ENCODE results near the gene IL36G.

The IL36G gene

DNA sequence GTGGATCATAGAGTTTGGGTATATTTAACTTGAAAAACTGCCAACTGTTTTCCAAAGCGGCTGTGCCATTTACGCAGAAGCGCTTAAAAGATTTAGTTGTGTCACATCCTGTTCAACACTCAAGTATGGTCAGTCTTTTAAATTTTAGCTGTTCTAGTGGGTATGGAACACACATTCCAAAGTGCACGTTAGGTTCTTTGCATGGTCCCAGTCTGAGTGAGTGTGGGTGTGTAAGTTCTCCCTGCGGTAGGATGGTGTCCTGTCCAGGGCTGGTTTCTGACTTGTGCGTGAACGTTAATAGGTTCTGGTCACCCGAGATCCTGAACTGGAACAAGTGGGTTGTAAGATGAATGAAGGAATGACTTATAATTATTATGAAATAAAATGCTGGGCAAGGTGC lies 28.4 kb upstream of the IL36G start:
- in situ Hi-C loops (cut with MboI; ENCODE audit: low sequenced_read_pairs, unreplicated experiment), result loop anchor here (5.0 to 10.0 kb wide), 2 partner anchors 197 to 325 kb away; no protein-coding TSS in a partner anchor

DNA sequence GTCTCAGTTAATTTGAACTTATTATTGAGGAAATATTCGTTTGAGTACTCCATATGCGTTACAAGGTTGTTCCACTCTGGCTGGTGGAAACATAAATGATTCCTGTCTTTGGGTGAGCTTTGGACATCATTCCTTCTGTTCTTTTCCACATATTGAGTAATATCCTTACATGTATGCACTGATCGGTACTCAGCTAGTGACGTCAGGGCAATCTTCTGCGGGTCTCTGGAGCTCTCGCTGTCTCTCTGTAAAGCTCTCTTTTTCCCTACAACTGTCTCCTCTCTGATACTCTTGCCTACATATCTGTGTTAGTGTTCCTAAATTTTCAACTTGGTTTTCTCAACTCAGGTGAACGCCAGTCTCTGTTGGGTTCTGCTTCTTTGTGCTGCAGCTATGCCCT lies 23.4 kb upstream of the IL36G start:
- TF ChIP-seq, protein P1, sequence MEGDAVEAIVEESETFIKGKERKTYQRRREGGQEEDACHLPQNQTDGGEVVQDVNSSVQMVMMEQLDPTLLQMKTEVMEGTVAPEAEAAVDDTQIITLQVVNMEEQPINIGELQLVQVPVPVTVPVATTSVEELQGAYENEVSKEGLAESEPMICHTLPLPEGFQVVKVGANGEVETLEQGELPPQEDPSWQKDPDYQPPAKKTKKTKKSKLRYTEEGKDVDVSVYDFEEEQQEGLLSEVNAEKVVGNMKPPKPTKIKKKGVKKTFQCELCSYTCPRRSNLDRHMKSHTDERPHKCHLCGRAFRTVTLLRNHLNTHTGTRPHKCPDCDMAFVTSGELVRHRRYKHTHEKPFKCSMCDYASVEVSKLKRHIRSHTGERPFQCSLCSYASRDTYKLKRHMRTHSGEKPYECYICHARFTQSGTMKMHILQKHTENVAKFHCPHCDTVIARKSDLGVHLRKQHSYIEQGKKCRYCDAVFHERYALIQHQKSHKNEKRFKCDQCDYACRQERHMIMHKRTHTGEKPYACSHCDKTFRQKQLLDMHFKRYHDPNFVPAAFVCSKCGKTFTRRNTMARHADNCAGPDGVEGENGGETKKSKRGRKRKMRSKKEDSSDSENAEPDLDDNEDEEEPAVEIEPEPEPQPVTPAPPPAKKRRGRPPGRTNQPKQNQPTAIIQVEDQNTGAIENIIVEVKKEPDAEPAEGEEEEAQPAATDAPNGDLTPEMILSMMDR (IDR thresholded peaks at IDR 0.05; ENCODE audit: borderline replicate concordance, control extremely low read depth, extremely low read depth, insufficient read depth, missing control alignments), result no peak
- in situ Hi-C loops (cut with MboI; ENCODE audit: low sequenced_read_pairs, unreplicated experiment), result no loop called here
- no peak for DNase-seq (ENCODE audit: low spot score)

More for the DNA sequence above, 28.4 kb upstream of the IL36G start:
- DNase-seq (ENCODE audit: low spot score), result no peak
- TF ChIP-seq, protein P1 (IDR thresholded peaks at IDR 0.05; ENCODE audit: borderline replicate concordance, control extremely low read depth, extremely low read depth, insufficient read depth, missing control alignments), result no peak

DNA sequence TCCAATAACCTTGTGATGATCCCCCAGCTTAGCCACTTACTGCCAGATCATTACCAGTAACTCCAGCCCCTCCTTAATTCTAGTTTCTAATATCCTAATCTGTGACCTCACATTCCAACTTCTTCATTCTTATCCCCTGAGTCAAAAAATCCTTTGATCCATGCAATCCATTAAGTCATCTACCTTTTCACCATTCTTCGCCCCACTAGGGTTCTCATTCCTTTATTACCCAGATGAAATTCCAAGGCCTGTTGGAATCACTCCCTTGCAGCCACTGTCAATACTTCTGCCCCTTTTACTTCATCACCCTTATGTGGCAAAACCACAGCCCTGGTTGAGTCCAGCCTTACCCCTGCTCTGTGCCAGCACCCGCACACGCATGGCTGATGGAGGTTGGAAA lies 20.3 kb upstream of the IL36G start:
- DNase-seq (ENCODE audit: low spot score), result no peak
- TF ChIP-seq, protein P1 (IDR thresholded peaks at IDR 0.05; ENCODE audit: borderline replicate concordance, control extremely low read depth, extremely low read depth, insufficient read depth, missing control alignments), result no peak
- in situ Hi-C loops (cut with MboI; ENCODE audit: low sequenced_read_pairs, unreplicated experiment), result no loop called here

DNA sequence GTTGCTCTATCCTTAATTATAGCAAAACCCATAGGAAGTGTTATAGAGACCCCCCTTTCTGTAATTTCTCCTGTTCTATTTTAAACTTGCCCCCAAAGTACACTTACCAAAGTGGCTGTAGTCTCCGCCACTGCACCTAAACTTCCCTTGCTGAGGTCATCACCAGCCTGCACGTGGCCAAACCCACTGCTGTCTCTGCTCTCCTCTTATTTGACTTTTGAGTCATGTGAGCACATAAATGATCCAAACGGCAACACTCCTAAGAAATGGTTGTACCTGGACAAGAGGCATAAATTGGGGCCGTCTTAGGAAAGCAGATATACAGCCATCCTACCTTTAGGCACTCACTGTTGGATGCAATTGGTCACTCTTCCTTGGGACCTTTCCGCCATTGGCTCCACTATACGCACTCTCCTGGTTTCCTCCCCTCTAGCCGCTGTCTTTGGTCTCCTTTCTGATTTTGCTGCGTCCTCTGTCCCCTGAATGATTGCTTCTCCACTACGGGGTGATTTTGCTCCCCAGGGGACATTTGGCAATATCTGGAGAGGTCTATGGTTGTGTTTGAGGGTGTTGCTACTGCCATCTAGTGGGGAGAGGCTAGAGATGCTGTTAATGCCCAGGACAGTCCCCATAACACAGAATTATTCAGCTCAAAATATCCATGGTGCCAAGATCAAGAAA lies 19.2 kb upstream of the IL36G start:
- DNase-seq (ENCODE audit: low spot score), result peak; percentile 63
- in situ Hi-C loops (cut with MboI; ENCODE audit: low sequenced_read_pairs, unreplicated experiment), result no loop called here

DNA sequence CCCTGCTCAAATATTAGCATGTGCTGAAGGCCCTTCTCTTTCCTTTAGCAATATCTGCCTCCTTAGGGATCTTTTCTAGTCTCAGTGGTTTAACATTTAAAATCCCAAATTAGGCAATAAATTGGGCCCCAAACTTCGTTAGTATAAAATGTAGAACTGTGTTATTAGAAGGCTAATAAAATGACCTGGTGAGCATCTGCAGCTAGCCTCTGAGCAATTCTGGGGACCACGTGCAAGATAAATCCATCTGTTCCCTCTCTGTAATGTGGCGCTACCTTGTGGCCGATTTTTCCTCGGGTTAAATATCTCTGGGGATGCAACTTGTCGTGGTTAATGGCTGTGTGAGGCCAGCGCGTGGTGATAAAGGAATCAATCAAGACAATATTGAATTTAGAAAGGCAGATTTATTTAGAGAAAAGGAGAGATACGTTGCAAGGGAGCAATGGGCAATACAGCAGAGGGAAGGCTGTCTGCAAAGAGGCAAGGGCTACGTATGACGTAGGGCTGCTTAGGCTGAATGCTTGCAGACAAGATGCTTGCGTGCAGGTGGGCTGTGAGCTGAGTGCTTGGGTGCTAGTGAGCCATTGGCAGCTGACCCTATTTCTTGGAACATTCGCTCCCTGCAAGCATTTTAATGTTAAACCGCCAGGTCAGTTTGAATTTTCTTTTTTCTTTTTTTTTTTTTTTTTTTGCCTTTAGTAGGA lies 18.5 kb upstream of the IL36G start:
- DNase-seq (ENCODE audit: low spot score), result no peak
- in situ Hi-C loops (cut with MboI; ENCODE audit: low sequenced_read_pairs, unreplicated experiment), result no loop called here
- TF ChIP-seq, protein P1 (IDR thresholded peaks at IDR 0.05; ENCODE audit: borderline replicate concordance, control extremely low read depth, extremely low read depth, insufficient read depth, missing control alignments), result peak; percentile 17

More for the DNA sequence above, 19.2 kb upstream of the IL36G start:
- TF ChIP-seq, protein P1 (IDR thresholded peaks at IDR 0.05; ENCODE audit: borderline replicate concordance, control extremely low read depth, extremely low read depth, insufficient read depth, missing control alignments), result peak; percentile 73

DNA sequence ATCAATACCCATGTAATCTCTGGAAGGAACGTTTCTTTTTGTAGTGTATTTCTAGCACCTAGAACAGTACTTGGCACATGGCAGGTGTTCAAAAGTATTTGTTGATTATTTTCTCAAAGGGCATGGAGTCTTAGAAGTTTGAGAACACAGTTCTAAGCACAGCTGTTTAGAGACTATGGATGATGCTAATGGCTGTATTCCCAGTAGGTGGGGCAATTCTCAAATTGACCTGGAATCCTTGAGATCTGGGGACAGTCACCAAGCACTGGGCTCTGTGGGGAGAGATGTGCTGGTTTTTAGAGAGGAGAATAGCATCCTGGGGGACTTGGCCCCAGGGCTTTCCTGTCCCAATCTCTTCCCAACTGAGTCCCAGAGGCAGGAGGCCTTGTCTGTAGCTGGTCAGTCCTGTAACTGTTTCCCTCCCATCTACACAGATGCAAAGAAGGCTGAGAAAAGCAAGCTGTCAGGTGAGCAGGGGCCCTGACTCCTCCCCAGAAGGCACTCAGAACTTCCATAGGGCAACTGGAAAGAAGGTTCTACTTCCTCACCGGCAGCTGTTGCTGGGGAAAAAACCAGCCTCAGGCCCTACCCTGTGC lies 17.5 kb upstream of the IL36G start:
- in situ Hi-C loops (cut with MboI; ENCODE audit: low sequenced_read_pairs, unreplicated experiment), result no loop called here
- TF ChIP-seq, protein P1 (IDR thresholded peaks at IDR 0.05; ENCODE audit: borderline replicate concordance, control extremely low read depth, extremely low read depth, insufficient read depth, missing control alignments), result no peak
- DNase-seq (ENCODE audit: low spot score), result no peak
